ENCODE results near the gene STEEP1.

- peak; percentile 59; the same call in 1 of the 2 replicates for TF ChIP-seq POLR2A (IDR thresholded peaks at IDR 0.05; ENCODE audit: low read depth, low read length)
- no peak for TF ChIP-seq TAF1 (IDR thresholded peaks at IDR 0.05; ENCODE audit: borderline replicate concordance, low read depth, low read length)
- TF ChIP-seq POLR2AphosphoS5 (IDR thresholded peaks at IDR 0.05; ENCODE audit: low read depth, low read length), result peak; percentile 31; the same call in 1 of the 2 replicates
These were observed at the start of gene STEEP1 for GRCh38 chrX:119565107-119565663.
